Lung (tissue), 12 donors: ENCODE measurements around the gene FBRS. TPM values are rescaled to one million over a fixed set of nuclear protein-coding genes. Genes with fewer than 3 reads are reported as not detected.

Experiments
- ATAC-seq: fragments of 200-7000 bp; cut with Tn5 transposase; one replicate; pipeline ENCODE4 v1.9.1; 2020; ENCODE audit warnings: moderate number of reproducible peaks; ENCODE audit not compliant: insufficient read depth, low FRiP score
- DNase-seq, 3 donors: peaks; one replicate each; pipeline ENCODE4 v3.0.0-alpha.2; 2013 to 2017
- H3K27ac ChIP-seq, 2 donors: one replicate each; pipeline ENCODE4 v1.5.1; 2013; ENCODE audit warnings: mild to moderate bottlenecking in 2 of 2, moderate library complexity in 2 of 2, control low read depth in 1 of 2, inconsistent platforms in 1 of 2, low read depth in 1 of 2, low read length in 1 of 2
- H3K27me3 ChIP-seq, 3 donors: one replicate each; pipeline ENCODE4 v1.5.1; 2013; ENCODE audit warnings: low read length in 2 of 3; ENCODE audit not compliant: control insufficient read depth in 3 of 3, insufficient read depth in 3 of 3
- H3K36me3 ChIP-seq, 4 donors: one replicate each; pipeline ENCODE4 v1.5.1; 2013; ENCODE audit warnings: low read length in 4 of 4, mild to moderate bottlenecking in 1 of 4, moderate library complexity in 1 of 4; ENCODE audit not compliant: control insufficient read depth in 4 of 4, insufficient read depth in 4 of 4
- H3K4me1 ChIP-seq, 5 donors: one replicate each; pipeline ENCODE4 v1.5.1; 2013; ENCODE audit warnings: low read length in 5 of 5, mild to moderate bottlenecking in 2 of 5, moderate library complexity in 1 of 5; ENCODE audit not compliant: control insufficient read depth in 5 of 5, insufficient read depth in 5 of 5
- H3K4me3 ChIP-seq: one replicate; pipeline ENCODE4 v1.5.1; 2013; ENCODE audit warnings: mild to moderate bottlenecking, control low read depth, moderate library complexity
- H3K9ac ChIP-seq, 2 donors: one replicate each; pipeline ENCODE4 v1.5.1; 2013; ENCODE audit warnings: low read length in 2 of 2, control low read depth in 1 of 2; ENCODE audit not compliant: insufficient read depth in 1 of 2
- H3K9me3 ChIP-seq, 4 donors: one replicate each; pipeline ENCODE4 v1.5.1; 2013; ENCODE audit warnings: low read length in 3 of 4, mild to moderate bottlenecking in 1 of 4, moderate library complexity in 1 of 4; ENCODE audit not compliant: control insufficient read depth in 4 of 4, insufficient read depth in 3 of 4
- WGBS, 2 donors: extraction: QIAGEN DNeasy Blood & Tissue Kit; methylation state at CpG; one replicate each; pipeline ENCODE4 v1.1.7; 2013; 5-methylcytosine and 5-hydroxymethylcytosine counted together
- polyA plus RNA-seq, 2 donors: library from polyadenylated mRNA; stranded (reverse); fragments of 200-250 nt; gene quantifications; one replicate each; pipeline ENCODE4 v1.2.1, GENCODE V29; 2013
- total RNA-seq, 2 donors: library from RNA; depleted of rRNA in 1 of 2; stranded (reverse); fragments of >200 nt in 1 of 2; gene quantifications; one replicate each; pipeline ENCODE4 v1.2.1, GENCODE V29; 2014 to 2021
- TF ChIP-seq, protein P1 (sequence below): IDR thresholded peaks from 2 replicates; pipeline ENCODE4 v1.5.1; 2012; ENCODE audit warnings: mild to moderate bottlenecking; ENCODE audit errors: control extremely low read depth, extremely low read depth
- donor health status: control.
- donor health status: control.
- donor health status: Bipolar disorder and iron deficiency.
- donor health status: healthy.
- donor health status: DM: yes; HTN: yes; CAD: no.

The FBRS gene
- total and polyA plus RNA-seq, 4 donors, result 32.1 to 80.8 (median 55.6) TPM

DNA sequence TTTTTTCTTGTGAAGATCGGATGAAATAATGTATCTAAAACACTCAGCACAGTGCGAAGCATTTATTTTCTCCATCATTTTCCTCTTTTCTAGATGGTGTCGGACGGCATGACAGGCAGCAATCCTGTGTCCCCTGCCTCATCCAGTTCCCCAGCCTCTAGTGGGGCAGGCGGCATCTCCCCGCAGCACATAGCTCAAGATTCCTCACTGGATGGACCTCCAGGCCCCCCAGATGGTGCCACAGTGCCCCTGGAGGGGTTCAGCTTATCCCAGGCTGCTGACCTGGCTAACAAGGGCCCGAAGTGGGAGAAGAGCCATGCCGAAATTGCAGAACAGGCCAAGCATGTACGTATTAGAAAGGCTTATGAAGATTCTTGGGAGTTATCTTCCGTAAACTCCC lies 45.7 kb downstream of the FBRS start:
- TF ChIP-seq, protein P1, sequence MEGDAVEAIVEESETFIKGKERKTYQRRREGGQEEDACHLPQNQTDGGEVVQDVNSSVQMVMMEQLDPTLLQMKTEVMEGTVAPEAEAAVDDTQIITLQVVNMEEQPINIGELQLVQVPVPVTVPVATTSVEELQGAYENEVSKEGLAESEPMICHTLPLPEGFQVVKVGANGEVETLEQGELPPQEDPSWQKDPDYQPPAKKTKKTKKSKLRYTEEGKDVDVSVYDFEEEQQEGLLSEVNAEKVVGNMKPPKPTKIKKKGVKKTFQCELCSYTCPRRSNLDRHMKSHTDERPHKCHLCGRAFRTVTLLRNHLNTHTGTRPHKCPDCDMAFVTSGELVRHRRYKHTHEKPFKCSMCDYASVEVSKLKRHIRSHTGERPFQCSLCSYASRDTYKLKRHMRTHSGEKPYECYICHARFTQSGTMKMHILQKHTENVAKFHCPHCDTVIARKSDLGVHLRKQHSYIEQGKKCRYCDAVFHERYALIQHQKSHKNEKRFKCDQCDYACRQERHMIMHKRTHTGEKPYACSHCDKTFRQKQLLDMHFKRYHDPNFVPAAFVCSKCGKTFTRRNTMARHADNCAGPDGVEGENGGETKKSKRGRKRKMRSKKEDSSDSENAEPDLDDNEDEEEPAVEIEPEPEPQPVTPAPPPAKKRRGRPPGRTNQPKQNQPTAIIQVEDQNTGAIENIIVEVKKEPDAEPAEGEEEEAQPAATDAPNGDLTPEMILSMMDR, result no peak
- H3K4me3 ChIP-seq, result no peak overlapping the region
- no peak overlapping the region for H3K27ac ChIP-seq
- H3K27me3 ChIP-seq, result no peaks in the 10 kb centered on the region
- WGBS, 2 donors, result 96% methylated on average over 10 of the region's 10 CpGs
- ATAC-seq (no peak), DNase-seq (no peak)
- H3K9ac ChIP-seq, result no peak overlapping the region
- no peaks in the 10 kb centered on the region for H3K9me3 ChIP-seq
- H3K4me1 ChIP-seq, result peaks cover 4 to 10% (median 8%) of the 10 kb centered on the region in 5 donors
- H3K36me3 ChIP-seq, result peaks cover 40 to 58% (median 55%) of the 10 kb centered on the region in 4 donors

DNA sequence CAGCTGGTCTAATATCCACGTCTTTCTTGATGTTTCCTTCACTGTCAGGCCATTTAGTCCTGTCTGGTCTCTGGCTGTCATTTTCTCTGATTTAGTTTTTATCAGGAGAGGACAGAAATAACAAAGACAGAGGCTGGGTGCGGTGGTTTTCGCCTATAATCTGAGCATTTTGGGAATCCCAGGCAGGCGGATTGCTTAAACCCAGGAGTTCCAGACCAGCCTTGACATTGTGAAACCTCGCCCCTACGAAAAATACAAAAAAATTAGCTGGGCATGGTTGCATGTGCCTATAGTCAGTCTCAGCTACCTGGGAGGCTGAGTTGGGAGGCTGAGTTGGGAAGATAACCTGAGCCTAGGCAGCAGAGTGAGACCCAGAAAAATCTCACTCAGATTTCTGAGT lies 47.8 kb downstream of the FBRS start:
- 92 to 96% methylated on average over 6 of the region's 6 CpGs for WGBS, 2 donors
- no peak for DNase-seq
- peaks cover 51 to 69% (median 67%) of the 10 kb centered on the region in 4 donors for H3K36me3 ChIP-seq

DNA sequence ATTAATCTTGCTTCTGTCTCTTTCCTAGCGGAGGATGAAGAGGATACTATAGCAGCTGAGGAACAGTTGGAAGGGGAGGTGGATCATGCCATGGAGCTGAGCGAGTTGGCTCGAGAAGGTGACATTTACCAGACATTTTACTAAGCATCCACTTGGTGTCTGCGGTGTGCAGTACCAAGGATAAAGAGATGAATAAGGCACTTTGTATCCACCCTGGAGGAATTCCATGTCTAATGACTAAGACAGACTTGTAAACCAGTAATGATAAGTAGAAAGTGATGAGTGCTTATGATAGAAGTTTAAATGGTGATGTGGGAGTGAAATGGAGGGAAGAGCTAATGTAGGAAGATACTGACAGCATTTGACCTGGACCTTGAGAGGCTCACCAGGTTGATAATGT lies 52.7 kb downstream of the FBRS start:
- Histone ChIP-seq H3K27ac (no peak overlapping the region), H3K9ac (no peak overlapping the region), H3K27me3 (no peaks in the 10 kb centered on the region), H3K36me3 (peaks cover 49 to 81% (median 75%) of the 10 kb centered on the region in 4 donors), H3K4me3 (no peak overlapping the region), H3K4me1 (no peaks in the 10 kb centered on the region), H3K9me3 (no peaks in the 10 kb centered on the region)
- WGBS, 2 donors, result 98 to 99% methylated on average over 4 of the region's 4 CpGs
- no peak for ATAC-seq
- no peak for DNase-seq
- TF ChIP-seq, protein P1, result no peak

More for the DNA sequence above, 47.8 kb downstream of the FBRS start:
- Histone ChIP-seq H3K9me3 (no peaks in the 10 kb centered on the region), H3K4me3 (no peak overlapping the region), H3K4me1 (no peaks in the 10 kb centered on the region), H3K27me3 (no peaks in the 10 kb centered on the region), H3K9ac (no peak overlapping the region), H3K27ac (no peak overlapping the region)
- TF ChIP-seq, protein P1, result no peak
- no peak for ATAC-seq

DNA sequence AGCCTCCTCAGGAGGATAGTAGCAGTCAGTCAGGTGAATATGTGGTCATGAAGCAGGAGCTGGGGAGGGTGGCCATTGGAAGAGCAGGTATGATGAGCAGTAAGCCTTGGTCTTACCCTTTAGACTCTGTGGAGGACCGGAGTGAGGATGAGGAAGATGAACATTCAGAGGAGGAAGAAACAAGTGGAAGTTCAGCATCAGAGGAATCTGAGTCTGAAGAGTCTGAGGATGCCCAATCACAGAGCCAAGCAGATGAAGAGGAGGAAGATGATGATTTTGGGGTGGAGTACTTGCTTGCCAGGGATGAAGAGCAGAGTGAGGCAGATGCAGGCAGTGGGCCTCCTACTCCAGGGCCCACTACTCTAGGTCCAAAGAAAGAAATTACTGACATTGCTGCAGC lies 53.5 kb downstream of the FBRS start:
- whole genome bisulfite sequencing, 2 donors, result 93 to 100% methylated on average over 1 of the region's 1 CpG
- ATAC-seq (no peak), DNase-seq (no peak)
- H3K9me3 ChIP-seq, result no peaks in the 10 kb centered on the region
- no peak overlapping the region for H3K9ac ChIP-seq
- TF ChIP-seq, protein P1, result no peak
- peaks cover 51 to 79% (median 77%) of the 10 kb centered on the region in 4 donors for H3K36me3 ChIP-seq
- no peak overlapping the region for H3K27ac ChIP-seq
- no peaks in the 10 kb centered on the region for H3K4me1 ChIP-seq
- no peaks in the 10 kb centered on the region for H3K27me3 ChIP-seq
- H3K4me3 ChIP-seq, result no peak overlapping the region
